IMR-90 (cell line): ENCODE measurements around the gene PNMA6E. TPM values are rescaled to one million over a fixed set of nuclear protein-coding genes. Genes with fewer than 3 reads are reported as not detected.

Experiments
- ATAC-seq: fragments of 200-7000 bp; cut with Tn5 transposase; 2 replicates; pipeline ENCODE4 v1.9.1; 2020; ENCODE audit warnings: low read depth, mild to moderate bottlenecking, moderate library complexity
- BruUV-seq: library from RNA; stranded (reverse); fragments of 400-500 nt; replicated peaks from 2 replicates; lab custom pipeline; 2021; lab: Mats Ljungman, UMichigan
- CTCF ChIA-PET: fragments of 300-600 bp; formaldehyde crosslinking; extraction: SDS; loops from one replicate; lab custom pipeline; 2021; ENCODE audit warnings: antibody characterized with exemption; lab: Yijun Ruan, JAX
- POLR2A ChIA-PET: fragments of 300-600 bp; sonication (Branson Sonifier 250); formaldehyde crosslinking; loops from one replicate; lab custom pipeline; 2022; ENCODE audit warnings: antibody characterized with exemption; ENCODE audit not compliant: unreplicated experiment; lab: Charles Lee
- DNase-seq: peaks from one replicate; pipeline ENCODE4 v3.0.0; 2013
- H2AFZ ChIP-seq: replicated peaks from 2 replicates; pipeline ENCODE3; 2013; ENCODE audit warnings: low read length, mild to moderate bottlenecking; ENCODE audit not compliant: poor library complexity
- H2AK5ac ChIP-seq: 2 replicates; pipeline ENCODE4 v1.6.1; 2013; ENCODE audit warnings: low read depth, low read length, inconsistent platforms
- H2AK9ac ChIP-seq: replicated peaks from 2 replicates; pipeline ENCODE3; 2013; ENCODE audit warnings: mild to moderate bottlenecking, low read depth, low read length, moderate library complexity; ENCODE audit not compliant: poor library complexity
- H2BK120ac ChIP-seq: 2 replicates; pipeline ENCODE4 v1.6.1; 2013; ENCODE audit warnings: low read depth, low read length, inconsistent platforms
- H2BK15ac ChIP-seq: 3 replicates; pipeline ENCODE4 v1.6.1; 2013; ENCODE audit warnings: low read depth, low read length, inconsistent platforms
- H2BK20ac ChIP-seq: 2 replicates; pipeline ENCODE4 v1.6.1; 2013; ENCODE audit warnings: low read depth, mild to moderate bottlenecking, inconsistent platforms, low read length, moderate library complexity
- H2BK5ac ChIP-seq: 2 replicates; pipeline ENCODE4 v1.6.1; 2013; ENCODE audit warnings: mild to moderate bottlenecking, low read depth, low read length, inconsistent platforms; ENCODE audit not compliant: poor library complexity, severe bottlenecking
- H3K14ac ChIP-seq: replicated peaks from 2 replicates; pipeline ENCODE4 v1.6.1; 2013; ENCODE audit warnings: low read depth, low read length, inconsistent platforms
- H3K18ac ChIP-seq: 2 replicates; pipeline ENCODE4 v1.6.1; 2013; ENCODE audit warnings: low read depth, low read length, control low read depth
- H3K23ac ChIP-seq: 2 replicates; pipeline ENCODE4 v1.6.1; 2013; ENCODE audit warnings: low read depth, low read length, inconsistent platforms
- H3K27ac ChIP-seq: 2 replicates; pipeline ENCODE4 v1.5.1; 2013; ENCODE audit warnings: mild to moderate bottlenecking, control low read depth, low read length; ENCODE audit not compliant: insufficient read depth
- H3K27me3 ChIP-seq: 2 replicates; pipeline ENCODE4 v1.6.1; 2013; ENCODE audit warnings: low read length; ENCODE audit not compliant: control insufficient read depth, insufficient read depth
- H3K36me3 ChIP-seq: 2 replicates; pipeline ENCODE4 v1.6.1; 2013; ENCODE audit warnings: low read length, mixed read lengths; ENCODE audit not compliant: control insufficient read depth, insufficient read depth
- H3K4ac ChIP-seq: 2 replicates; pipeline ENCODE4 v1.6.1; 2013; ENCODE audit warnings: low read depth, low read length, inconsistent platforms
- H3K4me1 ChIP-seq: 2 replicates; pipeline ENCODE4 v1.6.1; 2013; ENCODE audit warnings: low read length, mixed read lengths; ENCODE audit not compliant: control insufficient read depth, insufficient read depth
- H3K4me2 ChIP-seq: 2 replicates; pipeline ENCODE4 v1.6.1; 2013; ENCODE audit warnings: low read depth, mild to moderate bottlenecking, control low read depth, low read length, moderate library complexity
- H3K4me3 ChIP-seq: 2 replicates; pipeline ENCODE4 v1.5.1; 2013; ENCODE audit warnings: low read depth, mild to moderate bottlenecking, control low read depth, low read length, moderate library complexity; ENCODE audit not compliant: insufficient read depth
- H3K56ac ChIP-seq: 2 replicates; pipeline ENCODE4 v1.6.1; 2013; ENCODE audit warnings: low read length, inconsistent platforms; ENCODE audit not compliant: insufficient read depth; ENCODE audit errors: extremely low read depth
- H3K79me1 ChIP-seq, 2 experiments: 2 replicates each; pipeline ENCODE4 v1.6.1; 2013; ENCODE audit warnings: low read length in 2 of 2, inconsistent platforms in 1 of 2, low read depth in 1 of 2
- H3K9ac ChIP-seq: 2 replicates; pipeline ENCODE4 v1.6.1; 2013; ENCODE audit warnings: low read depth, low read length, control low read depth
- H3K9me1 ChIP-seq: 2 replicates; pipeline ENCODE4 v1.6.1; 2013; ENCODE audit warnings: low read length, inconsistent platforms; ENCODE audit not compliant: insufficient read depth
- H3K9me3 ChIP-seq: 2 replicates; pipeline ENCODE4 v1.6.1; 2013; ENCODE audit warnings: low read length; ENCODE audit not compliant: control insufficient read depth, insufficient read depth
- H4K20me1 ChIP-seq: 2 replicates; pipeline ENCODE4 v1.6.1; 2013; ENCODE audit warnings: low read length, inconsistent platforms; ENCODE audit not compliant: insufficient read depth
- H4K5ac ChIP-seq: 2 replicates; pipeline ENCODE4 v1.6.1; 2013; ENCODE audit warnings: mild to moderate bottlenecking, low read depth, low read length, control low read depth
- H4K8ac ChIP-seq, 2 experiments: 2 replicates each; pipeline ENCODE4 v1.6.1; 2013; ENCODE audit warnings: low read depth in 2 of 2, low read length in 2 of 2, control low read depth in 1 of 2, inconsistent platforms in 1 of 2
- H4K91ac ChIP-seq: 2 replicates; pipeline ENCODE4 v1.6.1; 2013; ENCODE audit warnings: low read depth, low read length, inconsistent platforms; ENCODE audit not compliant: insufficient read depth
- BHLHE40 ChIP-seq: fragments of 150-350 bp; IDR thresholded peaks from 2 replicates; pipeline ENCODE4 v1.6.1; 2016; ENCODE audit warnings: mild to moderate bottlenecking, low read depth, low read length
- CEBPB ChIP-seq: IDR thresholded peaks from 2 replicates; pipeline ENCODE4 v1.6.1; 2012; ENCODE audit warnings: low read depth, low read length, improper control_type of control experiment
- CTCF ChIP-seq: conservative IDR thresholded peaks from 2 replicates; pipeline ENCODE4 v1.5.1; 2012; ENCODE audit warnings: mild to moderate bottlenecking, low read depth, low read length, improper control_type of control experiment
- ELK1 ChIP-seq: fragments of 150-350 bp; IDR thresholded peaks from 2 replicates; pipeline ENCODE4 v1.6.1; 2016; ENCODE audit warnings: low read depth, mild to moderate bottlenecking, low read length, moderate library complexity, borderline replicate concordance
- FOS ChIP-seq: fragments of 150-350 bp; IDR thresholded peaks from 2 replicates; pipeline ENCODE4 v1.6.1; 2016; ENCODE audit warnings: low read depth, low read length
- MAFK ChIP-seq: IDR thresholded peaks from 2 replicates; pipeline ENCODE4 v1.6.1; 2012; ENCODE audit warnings: low read depth, low read length, improper control_type of control experiment
- MAZ ChIP-seq: IDR thresholded peaks from 2 replicates; pipeline ENCODE4 v1.6.1; 2012; ENCODE audit warnings: low read depth, mild to moderate bottlenecking, low read length, improper control_type of control experiment, moderate library complexity, borderline replicate concordance
- MXI1 ChIP-seq: IDR thresholded peaks from 2 replicates; pipeline ENCODE4 v1.6.1; 2012; ENCODE audit warnings: low read depth, mild to moderate bottlenecking, low read length, moderate library complexity, borderline replicate concordance
- NFE2L2 ChIP-seq: fragments of 150-350 bp; IDR thresholded peaks from 2 replicates; pipeline ENCODE4 v1.6.1; 2016; ENCODE audit warnings: low read depth, mild to moderate bottlenecking, low read length
- RAD21 ChIP-seq: IDR thresholded peaks from 2 replicates; pipeline ENCODE4 v1.6.1; 2012; ENCODE audit warnings: low read length, improper control_type of control experiment
- RCOR1 ChIP-seq: IDR thresholded peaks from 2 replicates; pipeline ENCODE4 v1.6.1; 2012; ENCODE audit warnings: mild to moderate bottlenecking, low read length, improper control_type of control experiment; ENCODE audit not compliant: insufficient replicate concordance
- RFX5 ChIP-seq: IDR thresholded peaks from 2 replicates; pipeline ENCODE4 v1.8.0; 2012; ENCODE audit warnings: low read depth, mild to moderate bottlenecking, low read length, moderate library complexity
- SMC3 ChIP-seq: fragments of 150-350 bp; IDR thresholded peaks from 2 replicates; pipeline ENCODE4 v1.6.1; 2016; ENCODE audit warnings: low read depth, mild to moderate bottlenecking, antibody characterized with exemption, low read length, moderate library complexity
- USF2 ChIP-seq: fragments of 150-350 bp; IDR thresholded peaks from 2 replicates; pipeline ENCODE4 v1.6.1; 2017; ENCODE audit warnings: mild to moderate bottlenecking, antibody characterized with exemption, low read length, low read depth
- WGBS, 2 experiments: methylation state at CpG; one replicate each; pipeline versions ENCODE4 v1.1.5 to v1.1.7; 2013; ENCODE audit warnings: missing lambda C conversion rate in 2 of 2; ENCODE audit not compliant: insufficient read length in 1 of 2; ENCODE audit errors: extremely low coverage in 2 of 2; 5-methylcytosine and 5-hydroxymethylcytosine counted together
- dilution Hi-C: fragments of 300-500 bp; cut with HindIII; formaldehyde crosslinking; loops from one replicate; pipeline ENCODE4 v1.14.3; 2018; ENCODE audit warnings: low sequenced_read_pairs; ENCODE audit not compliant: unreplicated experiment
- in situ Hi-C: fragments of 300-500 bp; cut with MboI; formaldehyde crosslinking; loops from 3 replicates; pipeline ENCODE4 v1.14.3; 2019; ENCODE audit warnings: low sequenced_read_pairs, inconsistent platforms, mixed read lengths
- intact Hi-C: fragments of 100-400 bp; cut with micrococcal nuclease; formaldehyde crosslinking; loops from 2 replicates; pipeline ENCODE4 v1.10.0; 2022
- polyA plus RNA-seq, 3 experiments: library from polyadenylated mRNA; depleted of rRNA; stranded (reverse); fragments of >200 nt; gene quantifications; 2 replicates each; pipeline ENCODE4 v1.2.3, GENCODE V29; 2012; ENCODE audit warnings: low replicate concordance in 1 of 3
- total RNA-seq: library from RNA; depleted of rRNA; stranded (reverse); fragments of >200 nt; gene quantifications from 2 replicates; pipeline ENCODE4 v1.2.3, GENCODE V29; 2012

Gene PNMA6E
- total and polyA plus RNA-seq, 2 of the 4 experiments (the other 2 are of a cell fraction): not detected

GRCh38 chrX:153449368-153450113, 48.4 kb upstream of the PNMA6E start:
- no peak overlapping the region for H3K27ac ChIP-seq
- no peaks in the 10 kb centered on the region for H3K4me1 ChIP-seq
- H3K14ac ChIP-seq: no peak overlapping the region
- no peak overlapping the region for H3K4me3 ChIP-seq
- H3K9ac ChIP-seq: no peak overlapping the region
- H2BK5ac ChIP-seq: no peak overlapping the region
- H2AFZ ChIP-seq: no peak overlapping the region
- no peak overlapping the region for H2BK120ac ChIP-seq
- ATAC-seq (no peak), DNase-seq (no peak)
- no peak overlapping the region for H3K23ac ChIP-seq
- H3K79me1 ChIP-seq: no peaks in the 10 kb centered on the region
- H3K18ac ChIP-seq: no peak overlapping the region
- no peak overlapping the region for H4K91ac ChIP-seq
- WGBS, 2 experiments: 80% methylated on average over 4 of the region's 15 CpGs; no CpG with 5 or more reads in 1 of the 2 experiments
- POLR2A ChIA-PET: no interaction called here
- H2BK20ac ChIP-seq: no peak overlapping the region
- H4K20me1 ChIP-seq: no peaks in the 10 kb centered on the region; the same call in 1 of the 2 replicates
- in situ Hi-C loops: loop anchor here (25.0 kb wide), 1 partner anchor 412 kb away; no protein-coding TSS in a partner anchor
- intact Hi-C loops: no loop called here
- BruUV-seq: no TSS peak
- no peaks in the 10 kb centered on the region for H3K9me1 ChIP-seq
- no peak overlapping the region for H4K8ac ChIP-seq
- dilution Hi-C loops: no loop called here
- no peaks in the 10 kb centered on the region for H3K36me3 ChIP-seq
- H3K27me3 ChIP-seq: no peaks in the 10 kb centered on the region
- no peaks in the 10 kb centered on the region; the same call in 1 of the 2 replicates for H3K9me3 ChIP-seq
- H4K5ac ChIP-seq: no peak overlapping the region
- H3K4me2 ChIP-seq: no peak overlapping the region
- H3K56ac ChIP-seq: no peak overlapping the region
- CTCF ChIA-PET: no interaction called here
- no peak overlapping the region for H2AK9ac ChIP-seq
- H2AK5ac ChIP-seq: no peak overlapping the region
- TF ChIP-seq CTCF (no peak), MAZ (no peak), USF2 (no peak), ELK1 (no peak), CEBPB (no peak), SMC3 (no peak), RAD21 (no peak), RFX5 (no peak), BHLHE40 (no peak), RCOR1 (no peak), MAFK (no peak), NFE2L2 (no peak), MXI1 (no peak), FOS (no peak)
- H2BK15ac ChIP-seq: no peak overlapping the region
- no peak overlapping the region for H3K4ac ChIP-seq
